Loucy (cell line): ENCODE data around the gene EBLN1.

ENCODE experiments used
- H2AFZ ChIP-seq: fragments of 200-600 bp; sonication (generic); 2 replicates; pipeline ENCODE4 v1.6.0; 2016; ENCODE audit warnings: antibody characterized with exemption, mild to moderate bottlenecking, low read length, moderate library complexity
- H3F3A ChIP-seq: fragments of 200-600 bp; 2 replicates; pipeline ENCODE4 v1.6.0; 2016; ENCODE audit warnings: antibody characterized with exemption, low read depth, mild to moderate bottlenecking
- H3K27me3 ChIP-seq: fragments of 200-600 bp; sonication (generic); 2 replicates; pipeline ENCODE4 v1.6.1; 2014; ENCODE audit warnings: low read length, mild to moderate bottlenecking; ENCODE audit not compliant: insufficient read depth, poor library complexity, severe bottlenecking
- H3K36me3 ChIP-seq: fragments of 200-600 bp; sonication (generic); 2 replicates; pipeline ENCODE4 v1.6.1; 2016; ENCODE audit warnings: low read length; ENCODE audit not compliant: insufficient read depth
- H3K4me1 ChIP-seq: fragments of 200-600 bp; sonication (generic); 2 replicates; pipeline ENCODE4 v1.5.1; 2014; ENCODE audit warnings: low read length, mild to moderate bottlenecking; ENCODE audit not compliant: insufficient read depth, poor library complexity, severe bottlenecking
- H3K4me2 ChIP-seq: fragments of 200-600 bp; sonication (generic); 2 replicates; pipeline ENCODE4 v1.6.0; 2014; ENCODE audit warnings: antibody characterized with exemption, low read length, low read depth, mild to moderate bottlenecking; ENCODE audit not compliant: poor library complexity, severe bottlenecking
- H3K4me3 ChIP-seq: fragments of 200-600 bp; sonication (generic); 2 replicates; pipeline ENCODE4 v1.5.1; 2014; ENCODE audit warnings: low read length, mild to moderate bottlenecking, mixed read lengths; ENCODE audit not compliant: poor library complexity, severe bottlenecking
- H3K79me2 ChIP-seq: fragments of 200-600 bp; sonication (generic); 2 replicates; pipeline ENCODE4 v1.6.1; 2014; ENCODE audit warnings: low read length; ENCODE audit not compliant: insufficient read depth
- H3K9ac ChIP-seq: fragments of 200-600 bp; sonication (generic); 2 replicates; pipeline ENCODE4 v1.6.0; 2014; ENCODE audit warnings: mild to moderate bottlenecking, low read depth, low read length, moderate library complexity; ENCODE audit not compliant: poor library complexity, severe bottlenecking
- H3K9me2 ChIP-seq: fragments of 200-600 bp; sonication (generic); replicated peaks from 2 replicates; pipeline ENCODE4 v1.6.1; 2016; ENCODE audit warnings: low read depth, low read length, mixed read lengths
- H3K9me3 ChIP-seq: fragments of 200-600 bp; sonication (generic); 2 replicates; pipeline ENCODE4 v1.6.1; 2014; ENCODE audit warnings: mild to moderate bottlenecking, antibody characterized with exemption, low read length, low read depth; ENCODE audit not compliant: insufficient read depth
- H4K20me1 ChIP-seq: fragments of 200-600 bp; sonication (generic); 2 replicates; pipeline ENCODE4 v1.6.0; 2014; ENCODE audit warnings: antibody characterized with exemption, low read length, mild to moderate bottlenecking; ENCODE audit not compliant: insufficient read depth, poor library complexity, severe bottlenecking
- EZH2phosphoT487 ChIP-seq: fragments of 200-600 bp; IDR thresholded peaks from 2 replicates; pipeline ENCODE4 v1.6.1; 2018; ENCODE audit warnings: antibody characterized with exemption, mild to moderate bottlenecking, moderate library complexity, borderline replicate concordance
- TF ChIP-seq, protein P1 (sequence below): fragments of 200-600 bp; sonication (generic); conservative IDR thresholded peaks from 2 replicates; pipeline ENCODE4 v1.5.1; 2014; ENCODE audit warnings: mild to moderate bottlenecking, antibody characterized with exemption, low read length

Gene EBLN1

DNA sequence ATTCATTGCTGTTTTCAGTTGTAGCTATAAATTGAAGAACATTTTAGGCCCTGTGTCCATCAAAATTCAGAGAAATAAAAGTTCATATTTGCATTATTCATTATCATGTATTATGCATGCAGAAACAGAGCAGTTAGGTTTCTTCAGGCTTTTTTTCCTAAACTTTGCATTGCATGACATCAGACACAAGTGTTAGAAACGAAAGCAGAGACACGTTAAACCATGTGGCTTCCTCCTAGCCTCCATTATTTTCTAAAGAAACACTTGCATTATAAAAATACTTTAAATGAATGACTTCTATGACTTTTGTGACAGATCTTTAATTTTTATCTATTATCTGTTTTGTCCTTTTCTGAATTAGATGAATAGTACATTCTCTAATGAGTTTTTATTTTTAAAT lies 8.8 kb upstream of the EBLN1 start:
- 0 out of 2 replicates have a peak, but pooled peaks cover 3% of the 10 kb centered on the region for H3F3A ChIP-seq
- no peaks in the 10 kb centered on the region for H3K9me3 ChIP-seq
- H3K79me2 ChIP-seq, result no peaks in the 10 kb centered on the region
- peak overlapping the region; percentile 69 for H3K4me2 ChIP-seq
- H3K9me2 ChIP-seq, result no peaks in the 10 kb centered on the region
- peak overlapping the region; percentile 27 for H3K4me3 ChIP-seq
- TF ChIP-seq, protein P1, sequence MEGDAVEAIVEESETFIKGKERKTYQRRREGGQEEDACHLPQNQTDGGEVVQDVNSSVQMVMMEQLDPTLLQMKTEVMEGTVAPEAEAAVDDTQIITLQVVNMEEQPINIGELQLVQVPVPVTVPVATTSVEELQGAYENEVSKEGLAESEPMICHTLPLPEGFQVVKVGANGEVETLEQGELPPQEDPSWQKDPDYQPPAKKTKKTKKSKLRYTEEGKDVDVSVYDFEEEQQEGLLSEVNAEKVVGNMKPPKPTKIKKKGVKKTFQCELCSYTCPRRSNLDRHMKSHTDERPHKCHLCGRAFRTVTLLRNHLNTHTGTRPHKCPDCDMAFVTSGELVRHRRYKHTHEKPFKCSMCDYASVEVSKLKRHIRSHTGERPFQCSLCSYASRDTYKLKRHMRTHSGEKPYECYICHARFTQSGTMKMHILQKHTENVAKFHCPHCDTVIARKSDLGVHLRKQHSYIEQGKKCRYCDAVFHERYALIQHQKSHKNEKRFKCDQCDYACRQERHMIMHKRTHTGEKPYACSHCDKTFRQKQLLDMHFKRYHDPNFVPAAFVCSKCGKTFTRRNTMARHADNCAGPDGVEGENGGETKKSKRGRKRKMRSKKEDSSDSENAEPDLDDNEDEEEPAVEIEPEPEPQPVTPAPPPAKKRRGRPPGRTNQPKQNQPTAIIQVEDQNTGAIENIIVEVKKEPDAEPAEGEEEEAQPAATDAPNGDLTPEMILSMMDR, result no peak
- TF ChIP-seq EZH2phosphoT487, result no peak
- H3K4me1 ChIP-seq, result peaks cover 20% of the 10 kb centered on the region
- peak overlapping the region; percentile 60 for H2AFZ ChIP-seq
- H3K9ac ChIP-seq, result peak overlapping the region; percentile 47
- no peaks in the 10 kb centered on the region for H3K36me3 ChIP-seq
- H3K27me3 ChIP-seq, result no peaks in the 10 kb centered on the region
- H4K20me1 ChIP-seq, result no peaks in the 10 kb centered on the region

DNA sequence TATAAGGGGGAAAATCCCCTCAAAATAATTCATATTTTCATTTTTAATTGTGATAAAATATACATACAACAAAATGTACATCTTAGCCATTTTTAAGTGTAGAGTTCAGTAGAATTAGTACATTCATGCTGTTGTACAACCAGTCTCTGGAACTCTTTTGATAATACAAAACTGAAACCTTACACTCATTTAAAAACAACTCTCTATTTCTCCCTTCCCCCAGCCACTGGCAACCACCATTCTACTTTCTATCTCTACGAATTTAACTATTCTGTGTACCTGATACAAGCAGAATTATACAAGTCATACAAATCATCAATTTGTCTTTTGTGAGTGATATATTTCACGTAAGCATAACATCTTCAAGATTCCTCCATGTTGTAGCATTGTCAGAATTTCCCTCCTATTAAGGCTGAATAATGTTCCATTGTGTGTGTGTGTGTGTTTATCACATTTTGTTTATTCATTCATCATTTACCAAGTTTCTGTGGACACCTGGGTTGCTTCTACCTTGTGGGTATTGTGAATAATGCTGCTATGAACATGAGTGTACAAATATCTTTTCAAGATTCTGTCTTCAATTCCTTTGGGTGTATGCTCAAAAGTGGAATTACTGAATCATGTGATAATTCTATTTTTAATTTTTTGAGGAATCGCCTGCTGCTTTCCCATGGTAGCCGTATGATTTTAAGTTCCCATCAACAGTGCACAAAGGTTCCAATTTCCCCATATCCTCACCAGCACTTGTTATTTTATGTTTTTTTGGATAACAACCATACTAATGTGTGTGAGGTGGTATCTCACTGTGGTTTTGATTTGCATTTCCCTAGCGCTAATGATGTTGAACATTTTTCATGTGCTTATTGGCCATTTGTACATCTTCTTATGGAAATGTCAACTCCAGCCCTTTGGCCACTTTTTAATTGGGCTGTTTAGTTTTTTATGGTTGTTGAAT lies 4.7 kb upstream of the EBLN1 start:
- TF ChIP-seq, protein P1, result no peak
- TF ChIP-seq EZH2phosphoT487, result no peak
- H4K20me1 ChIP-seq, result no peaks in the 10 kb centered on the region
- H2AFZ ChIP-seq, result no peak overlapping the region
- H3K9ac ChIP-seq, result no peak overlapping the region
- H3K4me1 ChIP-seq, result peaks cover under 1% of the 10 kb centered on the region
- no peaks in the 10 kb centered on the region for H3K27me3 ChIP-seq
- no peak overlapping the region for H3K4me2 ChIP-seq
- H3K79me2 ChIP-seq, result no peaks in the 10 kb centered on the region
- no peaks in the 10 kb centered on the region for H3K9me3 ChIP-seq
- H3K36me3 ChIP-seq, result no peaks in the 10 kb centered on the region
- no peaks in the 10 kb centered on the region for H3K9me2 ChIP-seq
- H3F3A ChIP-seq, result no peaks in the 10 kb centered on the region
- H3K4me3 ChIP-seq, result no peak overlapping the region

DNA sequence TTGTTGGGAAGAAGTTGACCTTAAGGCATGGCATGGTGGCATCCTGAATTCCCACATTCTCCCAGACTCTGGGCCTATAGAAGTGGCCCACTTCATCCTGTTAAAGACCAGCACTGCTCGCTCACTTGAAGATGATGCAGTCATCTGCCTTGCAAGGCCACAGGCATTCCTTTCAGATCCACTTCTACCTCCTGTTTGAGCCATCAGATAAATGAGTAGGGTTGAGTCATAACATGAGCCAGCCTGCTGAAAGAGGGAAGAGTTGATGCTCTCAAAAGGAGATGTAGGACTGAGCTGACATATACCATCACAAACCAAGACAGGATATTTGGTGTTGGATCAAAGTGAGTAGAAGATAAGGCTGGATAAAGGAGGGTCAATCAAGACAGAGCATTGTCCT lies 1.5 kb upstream of the EBLN1 start:
- TF ChIP-seq, protein P1, result no peak
- no peak for TF ChIP-seq EZH2phosphoT487
- Histone ChIP-seq H3K4me3 (no peak overlapping the region), H3K9ac (no peak overlapping the region), H3K4me2 (no peak overlapping the region), H3K79me2 (no peaks in the 10 kb centered on the region), H3K27me3 (no peaks in the 10 kb centered on the region), H3K9me2 (no peaks in the 10 kb centered on the region), H3F3A (no peaks in the 10 kb centered on the region), H3K9me3 (no peaks in the 10 kb centered on the region), H3K4me1 (no peaks in the 10 kb centered on the region), H4K20me1 (no peaks in the 10 kb centered on the region), H3K36me3 (no peaks in the 10 kb centered on the region), H2AFZ (no peak overlapping the region)
